Neuronal stem cell (in vitro differentiated cells): ENCODE measurements around the gene TM9SF4.

Experiments used
- DNase-seq: peaks from one replicate; pipeline ENCODE4 v3.0.0-alpha.2; 2013; ENCODE audit warnings: low spot score
- H2AFZ ChIP-seq: one replicate; pipeline ENCODE4 v1.6.1; 2013; ENCODE audit warnings: mild to moderate bottlenecking, low read length, inconsistent platforms
- H2AK5ac ChIP-seq: 2 replicates; pipeline ENCODE4 v1.6.1; 2013; ENCODE audit warnings: low read depth, mild to moderate bottlenecking, inconsistent platforms, low read length, moderate library complexity, mixed read lengths
- H2BK120ac ChIP-seq: 2 replicates; pipeline ENCODE4 v1.6.1; 2013; ENCODE audit warnings: low read depth, mild to moderate bottlenecking, inconsistent platforms, low read length, moderate library complexity, mixed read lengths
- H2BK12ac ChIP-seq: one replicate; pipeline ENCODE4 v1.6.1; 2013; ENCODE audit warnings: low read length, inconsistent platforms
- H2BK15ac ChIP-seq: 2 replicates; pipeline ENCODE4 v1.6.1; 2013; ENCODE audit warnings: mild to moderate bottlenecking, low read length, inconsistent platforms, mixed read lengths
- H2BK5ac ChIP-seq: one replicate; pipeline ENCODE4 v1.6.1; 2013; ENCODE audit warnings: inconsistent platforms, mild to moderate bottlenecking, low read length, moderate library complexity
- H3K14ac ChIP-seq: one replicate; pipeline ENCODE4 v1.6.1; 2013; ENCODE audit warnings: low read length, inconsistent platforms
- H3K18ac ChIP-seq: 2 replicates; pipeline ENCODE4 v1.6.1; 2013; ENCODE audit warnings: low read length, inconsistent platforms
- H3K23ac ChIP-seq: 2 replicates; pipeline ENCODE4 v1.6.1; 2013; ENCODE audit warnings: low read depth, mild to moderate bottlenecking, mixed read lengths, low read length, inconsistent platforms; ENCODE audit not compliant: poor library complexity
- H3K27ac ChIP-seq: replicated peaks from 3 replicates; pipeline ENCODE4 v1.5.1; 2013; ENCODE audit warnings: low read length, inconsistent platforms
- H3K27me3 ChIP-seq, 3 experiments: 2 replicates each; pipeline ENCODE4 v1.6.1; 2013; ENCODE audit warnings: low read length in 3 of 3, mild to moderate bottlenecking in 2 of 3, inconsistent platforms in 1 of 3, low read depth in 1 of 3, mixed read lengths in 1 of 3, moderate library complexity in 1 of 3; ENCODE audit not compliant: control insufficient read depth in 3 of 3, insufficient read depth in 3 of 3
- H3K36me3 ChIP-seq, 2 donors: replicated peaks in 1 of 2; 2 replicates each; pipeline ENCODE4 v1.6.1; 2013; ENCODE audit warnings: low read length in 2 of 2; ENCODE audit not compliant: control insufficient read depth in 2 of 2, insufficient read depth in 2 of 2
- H3K4ac ChIP-seq: 2 replicates; pipeline ENCODE4 v1.6.1; 2013; ENCODE audit warnings: inconsistent platforms, mild to moderate bottlenecking, low read length, moderate library complexity
- H3K4me1 ChIP-seq, 2 donors: 1 replicate in 1 of 2; 2 replicates in 1 of 2; pipeline ENCODE4 v1.6.1; 2013; ENCODE audit warnings: low read length in 2 of 2, low read depth in 1 of 2; ENCODE audit not compliant: control insufficient read depth in 2 of 2, insufficient read depth in 1 of 2
- H3K4me2 ChIP-seq: one replicate; pipeline ENCODE4 v1.6.1; 2013; ENCODE audit warnings: mild to moderate bottlenecking, low read length, inconsistent platforms; ENCODE audit not compliant: insufficient read depth, poor library complexity, severe bottlenecking
- H3K4me3 ChIP-seq, 2 donors: 2 replicates each; pipeline ENCODE4 v1.5.1; 2013; ENCODE audit warnings: low read length in 2 of 2, mild to moderate bottlenecking in 2 of 2, inconsistent platforms in 1 of 2, moderate library complexity in 1 of 2
- H3K79me1 ChIP-seq: one replicate; pipeline ENCODE4 v1.6.1; 2013; ENCODE audit warnings: low read depth, mild to moderate bottlenecking, inconsistent platforms, low read length, moderate library complexity
- H3K9ac ChIP-seq: one replicate; pipeline ENCODE4 v1.6.1; 2013; ENCODE audit warnings: mild to moderate bottlenecking, low read depth, low read length, inconsistent platforms; ENCODE audit not compliant: poor library complexity
- H3K9me3 ChIP-seq, 2 donors: replicated peaks in 1 of 2; 2 replicates each; pipeline versions ENCODE3 to v1.6.1; 2013; ENCODE audit warnings: low read length in 2 of 2, mild to moderate bottlenecking in 2 of 2, inconsistent platforms in 1 of 2, low read depth in 1 of 2, mixed read lengths in 1 of 2, moderate library complexity in 1 of 2; ENCODE audit not compliant: control insufficient read depth in 2 of 2, insufficient read depth in 1 of 2
- H4K8ac ChIP-seq: one replicate; pipeline ENCODE4 v1.6.1; 2013; ENCODE audit warnings: low read depth, mild to moderate bottlenecking, inconsistent platforms, low read length, moderate library complexity
- H4K91ac ChIP-seq: one replicate; pipeline ENCODE4 v1.6.1; 2013; ENCODE audit warnings: low read length, low read depth, mild to moderate bottlenecking, inconsistent platforms; ENCODE audit not compliant: poor library complexity
- WGBS, 2 donors: extraction: QIAGEN DNeasy Blood & Tissue Kit; methylation state at CpG; one replicate each; pipeline ENCODE4 v1.1.7; 2013; ENCODE audit warnings: missing lambda C conversion rate in 2 of 2, mixed read lengths in 1 of 2; ENCODE audit not compliant: insufficient read length in 2 of 2, insufficient replicate concordance in 1 of 2; ENCODE audit errors: extremely low coverage in 2 of 2; 5-methylcytosine and 5-hydroxymethylcytosine counted together

The TM9SF4 gene

DNA sequence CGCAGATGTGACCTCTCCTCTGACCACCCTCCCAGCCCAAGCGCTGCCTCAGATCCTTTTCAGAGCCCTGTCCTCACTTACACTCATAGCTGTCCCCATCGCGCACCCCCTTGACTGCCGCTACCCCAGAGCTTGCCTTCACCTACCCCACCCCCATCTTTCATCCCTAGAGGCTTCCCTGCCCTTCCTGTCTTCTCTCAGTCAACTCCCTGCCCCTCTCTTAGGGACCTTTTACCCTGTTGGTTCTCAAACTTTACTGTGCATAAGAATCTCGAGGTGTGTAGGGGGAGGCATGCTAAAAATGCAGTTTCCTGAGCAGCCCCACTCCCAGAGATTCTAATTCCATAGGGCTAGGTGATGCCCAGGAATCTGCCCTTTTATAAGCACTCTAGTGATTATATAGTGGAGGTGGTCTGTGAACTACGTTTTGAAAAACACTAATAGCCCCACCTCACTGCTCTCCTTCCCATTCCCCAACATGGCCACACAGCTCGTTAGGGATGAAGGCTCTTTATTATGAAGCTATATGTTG is 725 bp downstream of the TM9SF4 start:
- Histone ChIP-seq H2AFZ (peak overlapping the region; percentile 97), H3K4me3 (peak overlapping the region; percentile 86 to 94), H3K79me1 (peaks cover 10% of the 10 kb centered on the region), H2BK12ac (no peak overlapping the region), H3K4me2 (peak overlapping the region; percentile 92), H4K8ac (no peak overlapping the region), H3K4me1 (peaks cover 1 to 6% of the 10 kb centered on the region in 2 donors), H2BK120ac (no peak overlapping the region), H2AK5ac (no peak overlapping the region), H3K23ac (no peak overlapping the region), H3K4ac (no peak overlapping the region), H2BK5ac (peak overlapping the region; percentile 84), H3K36me3 (peaks cover under 1 to 33% of the 10 kb centered on the region in 2 donors), H2BK15ac (no peak overlapping the region), H3K14ac (no peak overlapping the region), H3K9me3 (no peaks in the 10 kb centered on the region), H3K27ac (no peak overlapping the region), H3K18ac (no peak overlapping the region), H4K91ac (no peak overlapping the region), H3K9ac (peak overlapping the region; percentile 85), H3K27me3 (peaks cover 0 to 3% (median 0%) of the 10 kb centered on the region in 3 experiments)
- no peak for DNase-seq
- no CpG with 5 or more reads among the region's 8 CpGs for WGBS, 2 donors

DNA sequence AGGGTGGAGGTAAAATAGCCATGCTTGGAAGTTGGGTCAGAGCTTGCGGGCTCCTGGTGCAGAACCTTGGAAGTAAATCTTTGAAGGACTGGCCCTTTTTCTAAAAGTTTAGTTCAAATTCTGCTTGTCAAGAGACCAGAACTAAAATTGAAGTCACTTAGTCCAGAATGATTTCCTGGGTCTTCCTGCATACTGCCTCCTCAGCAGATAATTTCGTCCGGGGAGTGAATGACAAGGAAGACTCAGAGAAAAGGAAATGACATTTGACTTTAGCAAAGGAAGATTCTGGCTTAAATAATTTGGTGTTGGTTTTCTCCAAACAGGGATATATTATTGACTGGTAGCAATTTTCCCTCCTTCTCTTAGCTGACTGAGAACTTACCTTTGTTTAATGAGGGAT is 1.2 kb downstream of the TM9SF4 start:
- Histone ChIP-seq H3K4me3 (peak overlapping the region; percentile 86 to 94), H2BK5ac (no peak overlapping the region), H3K4me2 (peak overlapping the region; percentile 92), H3K4me1 (peaks cover 1 to 6% of the 10 kb centered on the region in 2 donors), H3K36me3 (peaks cover 2 to 36% of the 10 kb centered on the region in 2 donors), H2BK12ac (no peak overlapping the region), H2AFZ (no peak overlapping the region), H4K8ac (no peak overlapping the region), H3K79me1 (peaks cover 10% of the 10 kb centered on the region), H3K27me3 (peaks cover 0 to 3% (median 0%) of the 10 kb centered on the region in 3 experiments), H2BK15ac (no peak overlapping the region), H3K9me3 (no peaks in the 10 kb centered on the region), H3K18ac (no peak overlapping the region), H3K23ac (no peak overlapping the region), H3K14ac (no peak overlapping the region), H2AK5ac (no peak overlapping the region), H4K91ac (no peak overlapping the region), H3K27ac (no peak overlapping the region), H3K4ac (no peak overlapping the region), H2BK120ac (no peak overlapping the region), H3K9ac (no peak overlapping the region)
- no CpG with 5 or more reads among the region's 3 CpGs for WGBS, 2 donors
- no peak for DNase-seq

DNA sequence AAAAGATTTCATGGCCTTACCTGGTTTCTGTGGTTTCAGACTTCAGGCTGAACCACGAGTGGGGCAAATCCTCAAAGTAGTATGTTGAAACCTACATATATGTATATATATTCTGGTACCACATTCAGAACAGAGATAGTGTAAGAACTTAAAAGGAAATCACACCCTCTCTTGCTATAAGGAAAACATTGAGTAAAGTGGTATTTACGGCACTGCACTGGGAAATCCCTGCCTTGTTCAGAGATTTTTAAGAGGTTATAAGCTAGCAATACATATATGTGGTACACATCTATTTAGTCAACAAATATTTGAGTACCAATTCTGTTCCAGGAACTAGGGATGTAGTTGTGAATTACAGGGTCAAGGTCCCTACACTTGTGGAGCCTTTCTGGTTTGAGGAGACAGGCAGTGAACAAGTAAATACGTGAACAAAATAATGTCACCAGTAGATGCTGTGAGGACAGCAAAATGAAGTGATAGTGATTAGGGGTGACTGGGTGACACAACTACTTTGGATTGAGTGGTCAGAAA is 1.7 kb downstream of the TM9SF4 start:
- no peak overlapping the region for H3K4ac ChIP-seq
- no peak for DNase-seq
- no peak overlapping the region for H3K14ac ChIP-seq
- no peak overlapping the region for H2AFZ ChIP-seq
- peaks cover 0 to 3% (median 0%) of the 10 kb centered on the region in 3 experiments for H3K27me3 ChIP-seq
- peaks cover 1 to 6% of the 10 kb centered on the region in 2 donors for H3K4me1 ChIP-seq
- no peaks in the 10 kb centered on the region for H3K9me3 ChIP-seq
- no peak overlapping the region for H2AK5ac ChIP-seq
- no peak overlapping the region for H2BK12ac ChIP-seq
- H2BK15ac ChIP-seq, result no peak overlapping the region
- peaks cover 10% of the 10 kb centered on the region for H3K79me1 ChIP-seq
- no peak overlapping the region for H3K23ac ChIP-seq
- WGBS, 2 donors, result no CpG with 5 or more reads among the region's 3 CpGs
- no peak overlapping the region for H3K9ac ChIP-seq
- no peak overlapping the region for H4K8ac ChIP-seq
- H4K91ac ChIP-seq, result no peak overlapping the region
- H3K4me2 ChIP-seq, result no peak overlapping the region
- H3K18ac ChIP-seq, result no peak overlapping the region
- H3K27ac ChIP-seq, result no peak overlapping the region
- H2BK5ac ChIP-seq, result no peak overlapping the region
- H2BK120ac ChIP-seq, result no peak overlapping the region
- H3K36me3 ChIP-seq, result peaks cover 2 to 39% of the 10 kb centered on the region in 2 donors
- H3K4me3 ChIP-seq, result no peak overlapping the region

DNA sequence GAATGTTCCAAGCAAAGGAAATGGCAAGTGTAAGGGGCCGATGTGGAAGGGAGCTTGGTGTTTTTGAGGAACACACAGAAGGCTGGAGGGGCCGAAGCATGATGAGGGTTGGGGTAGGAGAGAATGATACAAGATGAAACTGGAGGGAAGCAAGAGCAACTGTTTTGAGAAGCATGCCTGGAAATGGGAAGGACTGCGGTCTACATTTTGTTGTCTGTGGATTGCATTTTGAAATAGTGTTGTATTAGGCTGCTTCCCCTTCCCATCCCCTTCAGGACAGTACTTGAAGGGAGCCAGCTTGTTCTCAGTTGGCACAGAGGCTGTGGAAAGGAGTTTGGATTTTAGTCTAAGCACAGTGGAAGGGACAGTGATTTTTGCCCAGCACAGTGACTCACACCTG is 2.2 kb downstream of the TM9SF4 start:
- no peak overlapping the region for H2BK15ac ChIP-seq
- no peak overlapping the region for H3K18ac ChIP-seq
- H3K4ac ChIP-seq, result no peak overlapping the region
- no CpG with 5 or more reads among the region's 3 CpGs for WGBS, 2 donors
- H2BK5ac ChIP-seq, result no peak overlapping the region
- H3K79me1 ChIP-seq, result peaks cover 10% of the 10 kb centered on the region
- no peak overlapping the region for H3K27ac ChIP-seq
- no peak overlapping the region for H2BK120ac ChIP-seq
- no peak overlapping the region for H2BK12ac ChIP-seq
- DNase-seq, result no peak
- no peak overlapping the region for H4K8ac ChIP-seq
- no peak overlapping the region for H3K9ac ChIP-seq
- no peak overlapping the region for H4K91ac ChIP-seq
- H2AFZ ChIP-seq, result no peak overlapping the region
- H3K4me1 ChIP-seq, result peaks cover 1 to 6% of the 10 kb centered on the region in 2 donors
- no peak overlapping the region for H2AK5ac ChIP-seq
- no peak overlapping the region for H3K4me2 ChIP-seq
- no peak overlapping the region for H3K23ac ChIP-seq
- no peak overlapping the region for H3K14ac ChIP-seq
- no peaks in the 10 kb centered on the region for H3K9me3 ChIP-seq
- no peaks in the 10 kb centered on the region for H3K27me3 ChIP-seq
- H3K36me3 ChIP-seq, result peaks cover 2 to 39% of the 10 kb centered on the region in 2 donors
- H3K4me3 ChIP-seq, result no peak overlapping the region
